Stimulated activated CD8-positive, alpha-beta memory T cell treated with anti-CD3 and anti-CD28 coated beads, Interleukin-7, amount 100 ng/mL, for 4 hours (primary cell): ENCODE measurements around the gene CCDC33.

Source experiments
- DNase-seq, 2 donors: peaks; one replicate each; pipeline ENCODE4 v3.0.0-alpha.2; 2020; ENCODE audit warnings: low read depth in 2 of 2

The CCDC33 gene

DNA sequence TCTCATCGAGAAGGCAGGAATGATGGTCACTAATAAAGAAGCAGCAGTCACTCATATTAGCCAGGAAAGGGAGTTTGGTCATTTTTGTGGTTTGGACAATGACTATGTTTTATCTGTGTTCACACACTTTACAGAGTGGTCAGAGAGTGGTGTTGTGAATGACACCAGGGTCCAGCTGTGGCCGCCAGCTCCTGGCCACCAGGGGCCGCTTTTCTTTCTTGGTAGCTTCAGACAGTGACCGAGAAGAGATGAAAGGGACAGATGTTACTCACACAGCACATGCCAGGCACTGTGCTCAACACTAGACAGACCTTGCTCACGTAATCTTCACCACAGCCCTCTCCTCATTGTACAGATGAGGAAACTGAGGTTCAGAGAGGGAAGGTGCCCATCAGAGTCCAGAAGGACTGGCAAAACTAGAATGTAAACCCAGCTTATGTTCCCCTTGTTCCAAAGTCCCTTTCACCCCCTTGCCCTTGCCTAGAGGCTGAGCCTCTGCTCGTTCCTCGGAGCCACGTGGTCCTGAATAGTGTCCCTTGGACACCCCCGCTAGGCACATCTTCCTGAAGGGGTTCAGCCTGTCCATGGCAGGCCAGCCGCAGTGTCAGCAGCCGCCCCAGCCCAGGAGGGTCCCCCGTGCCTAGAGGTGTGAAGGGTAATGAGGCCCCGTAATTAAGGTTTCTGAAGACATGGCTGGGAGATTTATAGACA is 75.8 kb downstream of the CCDC33 start:
- DNase-seq = no peak

DNA sequence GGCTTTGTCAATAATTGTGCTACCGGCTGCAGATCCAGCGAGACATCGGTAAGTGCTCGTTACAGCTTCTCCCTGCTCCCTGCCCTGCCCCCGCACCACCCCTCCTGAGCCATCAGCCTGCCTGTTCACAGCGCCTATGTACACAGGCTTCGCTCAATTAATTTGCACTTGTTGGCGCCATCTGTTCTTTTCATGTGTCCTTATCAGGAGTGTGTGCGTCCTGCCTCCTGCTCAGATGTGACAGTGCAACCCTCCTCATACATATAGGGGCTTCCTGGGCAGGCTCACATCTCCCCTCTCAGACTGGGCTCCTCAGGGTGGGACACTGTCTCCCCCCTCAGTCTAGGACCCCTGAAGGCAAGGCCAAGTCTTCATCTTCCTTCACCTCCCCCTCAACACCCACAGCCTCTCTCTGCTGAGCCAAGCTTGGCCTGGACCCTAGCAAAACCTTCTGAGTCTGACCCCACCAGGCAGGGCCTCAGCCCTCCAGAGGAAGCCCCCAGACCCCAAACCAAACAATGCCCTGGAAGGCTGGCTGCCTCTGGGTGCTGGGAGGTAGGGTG is 76.4 kb downstream of the CCDC33 start:
- no peak for DNase-seq

GRCh38 chr15:74313889-74314288 is 77.8 kb downstream of the CCDC33 start:
- no peak for DNase-seq

DNA sequence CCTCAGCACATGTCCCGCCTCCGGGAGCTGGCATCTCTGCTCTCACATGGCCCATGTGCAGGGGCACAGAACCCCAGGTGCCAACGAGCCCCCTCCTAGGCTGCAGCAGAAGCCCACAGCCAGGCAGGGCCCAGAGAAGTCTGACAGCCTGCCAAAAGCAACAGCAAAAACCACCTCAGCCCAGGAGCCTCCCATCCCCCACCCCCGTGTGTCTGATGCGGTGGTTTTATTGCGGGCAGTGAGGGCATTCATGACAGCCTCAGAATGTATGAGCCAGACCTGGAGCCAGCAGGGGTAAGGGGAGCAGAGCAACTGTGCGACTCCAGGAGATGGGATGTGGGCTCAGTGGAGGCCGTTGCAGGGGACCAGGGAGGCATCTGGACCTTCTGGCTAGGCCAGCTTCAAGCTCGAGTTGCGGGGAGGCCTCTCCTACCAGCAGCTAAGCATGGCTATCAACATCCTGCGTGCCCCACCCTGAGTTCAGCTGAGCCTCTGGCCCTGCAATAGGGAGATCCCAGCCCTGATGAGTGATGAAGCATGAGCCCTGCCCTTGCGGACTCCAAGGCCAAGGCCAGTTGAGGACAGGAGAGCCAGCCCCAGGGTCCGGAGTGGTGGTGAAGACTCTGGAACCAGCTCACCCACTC is 78.8 kb downstream of the CCDC33 start:
- no peak for DNase-seq

DNA sequence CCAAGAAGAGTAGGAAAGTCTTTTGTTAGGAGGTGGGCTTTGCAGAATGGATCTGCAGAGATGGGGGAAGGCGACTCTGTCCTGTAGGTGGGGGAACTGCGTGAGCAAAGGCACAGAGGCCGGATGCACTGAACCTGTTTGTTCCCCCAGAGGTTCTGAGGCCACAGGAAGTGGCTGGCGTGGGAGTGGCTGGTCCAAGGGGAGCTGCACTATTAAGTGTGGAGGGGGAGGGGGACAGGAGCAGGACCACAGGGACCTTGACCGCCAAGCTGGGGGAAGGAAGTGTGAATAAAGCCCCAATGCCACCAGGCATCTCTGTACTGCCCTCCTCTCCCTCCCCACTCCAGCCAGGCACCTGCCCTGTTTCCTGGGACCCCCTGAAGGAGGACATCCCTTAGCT is 79.5 kb downstream of the CCDC33 start:
- DNase-seq = no peak

DNA sequence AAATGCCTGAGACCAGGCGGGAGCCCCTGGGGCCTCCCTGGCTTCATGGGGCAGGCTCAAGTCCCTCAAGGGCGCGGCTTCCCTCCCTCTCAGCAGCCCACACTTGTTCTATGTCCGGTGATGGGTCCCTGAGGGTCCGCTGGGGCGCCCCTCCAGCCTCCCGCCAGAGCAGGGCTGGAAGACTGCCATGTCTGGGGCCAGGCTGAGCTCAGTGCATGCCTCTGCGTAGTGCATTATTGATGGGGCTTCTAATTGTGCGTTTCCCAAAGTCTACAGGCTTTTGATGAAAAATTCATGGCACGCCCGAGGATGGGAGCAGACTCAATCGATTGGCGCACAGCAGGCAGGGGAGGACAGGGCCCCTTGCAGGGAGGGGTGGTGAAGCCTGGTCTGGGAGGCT is 80.0 kb downstream of the CCDC33 start:
- DNase-seq = no peak

DNA sequence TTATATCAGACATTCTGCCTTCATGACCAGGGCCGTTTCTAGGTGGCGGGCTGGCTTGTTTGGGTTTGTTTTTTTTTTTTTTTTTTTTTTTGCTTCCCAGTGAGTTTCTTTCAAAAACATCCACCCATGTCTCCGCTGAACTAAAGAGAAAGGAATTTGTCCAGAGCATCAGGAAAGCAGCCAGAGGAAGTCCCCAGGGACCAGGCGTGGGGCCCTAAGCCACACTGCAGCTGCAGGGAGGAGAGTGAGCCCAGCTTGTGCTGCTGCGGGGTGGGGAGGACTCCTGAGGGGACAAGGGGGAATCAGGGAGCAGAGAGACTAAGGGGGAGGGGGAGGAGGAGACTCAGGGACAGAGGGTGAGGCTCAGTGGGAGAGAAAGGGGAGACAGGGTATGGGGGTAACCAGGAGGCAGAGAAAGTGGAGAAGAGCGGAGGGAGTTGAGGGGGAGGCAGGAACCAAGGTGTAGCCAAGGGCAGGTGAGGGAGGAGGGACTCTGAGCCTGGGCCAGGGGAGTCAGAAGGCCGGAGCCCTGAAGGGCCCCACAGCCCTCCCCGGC is 81.8 kb downstream of the CCDC33 start:
- DNase-seq = no peak

DNA sequence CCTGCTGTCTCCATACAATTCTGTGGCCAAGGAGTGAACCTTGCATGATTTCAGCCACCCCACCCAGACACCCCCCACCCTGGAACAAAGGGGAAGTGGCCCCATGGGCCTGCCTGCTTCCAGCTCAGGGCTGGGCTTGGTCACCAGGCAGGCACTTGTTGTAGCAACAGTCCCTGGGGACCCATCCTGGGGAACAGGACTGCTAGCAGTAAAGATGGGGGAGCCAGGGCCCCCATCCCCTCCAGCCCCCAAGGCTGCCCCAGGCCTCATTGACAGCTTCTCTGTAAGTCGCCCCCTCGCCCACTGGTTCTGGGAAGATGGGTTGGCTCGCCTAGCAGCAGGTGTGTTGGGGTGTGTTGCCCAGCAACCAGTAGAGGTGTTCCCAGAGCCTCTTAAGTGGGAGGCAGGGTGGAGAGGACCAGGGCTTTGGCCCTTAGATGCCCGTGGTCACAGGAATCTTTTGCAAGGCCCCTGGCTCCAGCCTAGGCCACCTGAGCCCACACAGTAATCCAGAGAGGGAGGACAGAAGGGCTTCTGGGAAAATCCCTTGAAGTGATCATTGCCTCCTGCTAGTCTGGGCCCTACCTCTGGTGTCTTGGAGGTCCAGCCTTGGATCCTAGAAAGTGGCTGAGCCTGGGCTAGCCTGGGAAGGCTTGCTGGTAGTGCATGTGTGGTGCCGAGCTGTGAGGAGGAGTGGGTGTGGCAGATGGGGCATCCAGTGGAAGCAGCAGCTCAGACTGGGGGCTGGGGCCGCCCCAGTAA is 82.4 kb downstream of the CCDC33 start:
- DNase-seq = no peak

DNA sequence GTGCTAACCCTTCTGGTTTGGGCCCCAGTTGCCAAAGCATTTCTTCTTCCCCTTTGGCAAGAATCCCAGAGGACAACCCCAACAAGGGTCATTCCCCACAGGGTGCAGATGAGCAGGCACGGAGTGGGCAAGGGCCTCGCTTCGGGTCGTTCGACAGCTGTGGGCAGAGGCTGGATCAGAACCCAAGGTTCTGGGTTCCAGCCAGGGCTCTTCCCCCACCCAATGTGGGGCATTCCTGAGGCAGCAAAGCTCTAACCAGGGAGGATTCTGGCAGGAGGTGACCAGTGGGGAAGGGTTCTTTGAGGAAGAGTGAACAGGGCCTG is 83.0 kb downstream of the CCDC33 start:
- no peak for DNase-seq

DNA sequence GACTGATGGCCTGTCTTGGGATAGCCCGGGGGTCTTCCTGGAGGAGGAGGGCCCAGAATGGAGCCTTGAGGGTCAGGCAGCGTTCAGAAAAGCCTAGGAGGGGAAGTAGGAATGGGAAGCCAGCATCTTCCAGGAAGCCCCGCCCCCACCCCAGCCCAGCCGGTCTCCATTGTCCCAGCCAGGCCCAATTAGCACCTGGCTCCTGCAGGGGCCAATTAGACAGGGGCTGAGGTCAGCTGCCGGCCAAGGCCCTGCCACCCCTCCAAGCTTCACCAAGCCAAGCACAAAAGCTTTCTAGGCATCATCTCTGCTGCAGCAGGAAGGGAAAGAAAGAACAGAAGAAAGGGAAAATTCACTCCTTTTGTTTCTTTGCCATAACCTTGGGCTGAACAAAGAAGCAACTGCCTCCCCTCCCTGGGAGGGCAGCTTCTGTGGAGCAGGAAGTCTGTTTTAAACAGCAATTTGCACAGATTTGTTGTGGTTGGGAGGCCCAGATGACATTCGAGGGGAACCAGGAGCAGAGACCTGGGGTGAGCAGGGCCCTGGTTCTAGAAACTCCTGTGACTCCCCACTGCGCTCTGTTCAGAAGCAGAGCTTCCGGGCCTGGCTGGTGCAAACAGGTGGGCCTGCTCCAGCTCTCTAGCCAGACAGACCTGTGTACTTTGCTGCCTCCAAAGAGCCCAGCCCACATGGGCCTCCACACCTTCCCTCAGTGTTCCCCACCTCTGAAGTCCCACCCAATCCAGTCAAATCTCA is 83.6 kb downstream of the CCDC33 start:
- no peak for DNase-seq

GRCh38 chr15:74320352-74321247 is 84.5 kb downstream of the CCDC33 start:
- no peak for DNase-seq

DNA sequence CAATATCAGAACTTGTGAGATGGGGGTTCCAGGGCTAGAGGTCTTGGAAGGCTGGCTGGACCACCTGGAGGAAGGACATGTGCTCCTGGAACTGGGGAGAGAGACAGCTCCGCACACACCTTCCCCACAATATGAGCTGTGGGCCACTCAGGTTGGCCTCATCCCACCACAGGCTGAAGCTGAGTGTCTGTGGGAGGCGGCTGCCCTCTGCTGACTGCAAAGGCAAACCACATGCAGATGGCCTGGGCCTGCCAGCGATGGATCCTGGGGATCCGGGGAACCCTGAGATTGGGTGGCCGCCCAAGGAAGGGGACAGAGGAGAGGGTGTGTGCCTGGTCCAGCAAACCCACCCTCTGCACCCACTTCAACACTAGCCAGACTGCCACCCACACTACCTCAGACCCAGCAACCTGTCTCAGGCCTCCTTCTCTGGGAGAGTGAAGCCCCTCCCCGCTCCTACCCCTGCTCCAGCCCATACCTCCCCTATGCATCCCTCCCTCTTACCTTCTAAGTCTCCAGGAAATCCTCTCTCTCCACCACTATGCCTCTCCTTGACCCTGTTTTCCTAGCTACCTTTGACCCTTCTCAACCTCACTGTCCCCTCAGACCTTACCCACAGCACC is 86.5 kb downstream of the CCDC33 start:
- peak; percentile 23 to 30 for DNase-seq

GRCh38 chr15:74324714-74325113 is 88.6 kb downstream of the CCDC33 start:
- DNase-seq = no peak

GRCh38 chr15:74326746-74327145 is 90.6 kb downstream of the CCDC33 start:
- DNase-seq = no peak

DNA sequence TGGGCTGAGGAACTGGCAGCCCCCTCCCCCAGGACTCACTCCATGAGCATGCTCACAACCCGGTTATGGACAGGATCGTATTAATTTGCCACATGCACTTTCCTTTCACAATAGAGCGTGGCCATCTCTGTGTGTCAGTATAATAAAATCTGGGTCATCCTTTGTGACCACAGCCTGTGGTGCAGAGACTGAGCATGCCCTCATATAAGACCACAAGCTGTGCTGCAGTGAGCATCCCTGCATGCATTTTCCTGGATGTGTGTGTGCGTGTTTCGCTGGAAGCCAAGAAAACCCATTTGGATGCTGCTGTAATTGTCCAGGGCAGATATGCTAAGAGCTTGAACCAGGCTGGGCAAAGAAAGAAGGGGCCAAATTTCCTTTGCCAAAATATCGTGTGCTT is 91.6 kb downstream of the CCDC33 start:
- DNase-seq = no peak

GRCh38 chr15:74328331-74329056 is 92.4 kb downstream of the CCDC33 start:
- DNase-seq = no peak

- no peak for DNase-seq
These were observed 94.8 kb downstream of the CCDC33 start for GRCh38 chr15:74330861-74331408.

GRCh38 chr15:74332011-74332410 is 95.9 kb downstream of the CCDC33 start:
- DNase-seq = no peak

- DNase-seq = no peak
These were observed 96.5 kb downstream of the CCDC33 start for GRCh38 chr15:74332611-74333010.
